Colonic mucosa (tissue), 4 donors: ENCODE results near the gene CRADD. TPM values are rescaled to one million over a fixed set of nuclear protein-coding genes. Genes with fewer than 3 reads are reported as not detected.

ENCODE experiments used
- DNase-seq: peaks from one replicate; pipeline ENCODE4 v3.0.0-alpha.2; 2020
- H3K27ac ChIP-seq: fragments of 200-600 bp; one replicate; pipeline ENCODE4 v1.8.0; 2021
- H3K27me3 ChIP-seq: fragments of 200-600 bp; one replicate; pipeline ENCODE4 v1.8.0; 2021
- H3K36me3 ChIP-seq: fragments of 200-600 bp; one replicate; pipeline ENCODE4 v1.8.0; 2021
- H3K4me1 ChIP-seq: fragments of 200-600 bp; one replicate; pipeline ENCODE4 v1.8.0; 2021; ENCODE audit warnings: mild to moderate bottlenecking
- H3K4me3 ChIP-seq: fragments of 200-600 bp; one replicate; pipeline ENCODE4 v1.8.0; 2021
- H3K9ac ChIP-seq, 2 donors: one replicate each; pipeline ENCODE4 v1.7.0; 2013; ENCODE audit warnings: control low read depth in 2 of 2, low read depth in 2 of 2, low read length in 2 of 2
- H3K9me3 ChIP-seq: fragments of 200-600 bp; one replicate; pipeline ENCODE4 v1.8.0; 2021
- CTCF ChIP-seq: fragments of 200-600 bp; IDR thresholded peaks from one replicate; pipeline ENCODE4 v1.8.0; 2022; ENCODE audit warnings: antibody characterized with exemption, mild to moderate bottlenecking
- intact Hi-C: fragments of 100-400 bp; cut with DNase I; formaldehyde crosslinking; loops from one replicate; pipeline ENCODE4 v1.14.1; 2022
- total RNA-seq, 2 donors: library from RNA; stranded (reverse); fragmentation: NEBNext Ultra II Directional in 1 of 2; extraction: Animal tissue kit (Norgen Biotek cat#: 25700) in 1 of 2; gene quantifications; one replicate each; pipeline ENCODE4 v1.2.1, GENCODE V29; 2021
- donor health status: healthy.
- donor health status: DM: no; HTN: no; CAD: no.
- donor health status: DM: no; HTN: no; CAD: no.

CRADD gene
- total RNA-seq, 2 donors from 2014 or later = 18.2 to 23.9 TPM

GRCh38 chr12:93734784-93735183 lies 57.6 kb downstream of the CRADD start:
- no peak for DNase-seq
- intact Hi-C loops = no loop called here
- Histone ChIP-seq H3K9me3 (no peaks in the 10 kb centered on the region), H3K27me3 (no peaks in the 10 kb centered on the region), H3K36me3 (no peaks in the 10 kb centered on the region), H3K27ac (no peak overlapping the region), H3K4me3 (no peak overlapping the region), H3K9ac (no peak overlapping the region), H3K4me1 (no peaks in the 10 kb centered on the region)
- no peak for TF ChIP-seq CTCF

- Histone ChIP-seq H3K9me3 (no peaks in the 10 kb centered on the region), H3K9ac (no peak overlapping the region), H3K4me3 (no peak overlapping the region), H3K4me1 (no peaks in the 10 kb centered on the region), H3K27me3 (no peaks in the 10 kb centered on the region), H3K27ac (no peak overlapping the region), H3K36me3 (no peaks in the 10 kb centered on the region)
- intact Hi-C loops = no loop called here
- DNase-seq = no peak
- TF ChIP-seq CTCF = no peak
These were observed 59.5 kb downstream of the CRADD start for GRCh38 chr12:93736640-93737178.

GRCh38 chr12:93737457-93738198 lies 60.5 kb downstream of the CRADD start:
- no peaks in the 10 kb centered on the region for H3K4me1 ChIP-seq
- H3K27me3 ChIP-seq = no peaks in the 10 kb centered on the region
- H3K27ac ChIP-seq = peak overlapping the region; percentile 46
- H3K36me3 ChIP-seq = no peaks in the 10 kb centered on the region
- intact Hi-C loops = no loop called here
- H3K4me3 ChIP-seq = no peak overlapping the region
- peak; percentile 32 for DNase-seq
- H3K9ac ChIP-seq = no peak overlapping the region
- H3K9me3 ChIP-seq = no peaks in the 10 kb centered on the region
- no peak for TF ChIP-seq CTCF

GRCh38 chr12:93738199-93739058 lies 61.3 kb downstream of the CRADD start:
- H3K27ac ChIP-seq = peak overlapping the region; percentile 46
- TF ChIP-seq CTCF = no peak
- DNase-seq = no peak
- no peaks in the 10 kb centered on the region for H3K36me3 ChIP-seq
- no peaks in the 10 kb centered on the region for H3K9me3 ChIP-seq
- H3K4me3 ChIP-seq = no peak overlapping the region
- no peak overlapping the region for H3K9ac ChIP-seq
- no peaks in the 10 kb centered on the region for H3K27me3 ChIP-seq
- H3K4me1 ChIP-seq = no peaks in the 10 kb centered on the region
- intact Hi-C loops = no loop called here

GRCh38 chr12:93740751-93741150 lies 63.6 kb downstream of the CRADD start:
- H3K4me3 ChIP-seq = no peak overlapping the region
- no peaks in the 10 kb centered on the region for H3K9me3 ChIP-seq
- peak overlapping the region; percentile 84 for H3K27ac ChIP-seq
- H3K36me3 ChIP-seq = no peaks in the 10 kb centered on the region
- H3K9ac ChIP-seq = peak overlapping the region in 1 of 2 donors; percentile 78
- no peaks in the 10 kb centered on the region for H3K4me1 ChIP-seq
- DNase-seq = no peak
- H3K27me3 ChIP-seq = no peaks in the 10 kb centered on the region
- intact Hi-C loops = loop anchor here (2.0 to 10.0 kb wide), 3 partner anchors 63 to 236 kb away; partner anchors contain the start of genes CRADD and SOCS2
- no peak for TF ChIP-seq CTCF
